Measurements from ENCODE around the gene ARID3C.

ARID3C gene

GRCh38 chr9:34633166-34633565 is 4.3 kb upstream of the ARID3C start:
- no peak for DNase-seq (ENCODE audit: low spot score)
- TF ChIP-seq CTCF (conservative IDR thresholded peaks at IDR 0.05; ENCODE audit: low read depth), result no peak
- POLR2A ChIA-PET (ENCODE audit: low non-redundant PET), result no interaction called here
- CTCF ChIA-PET, result interaction anchor here (0.6 to 2.1 kb wide), 19 partner anchors 8 to 1470 kb away, joined by 3 to 12 read pairs (median 6); partner anchors contain the start of genes DCTN3, ENHO and GALT
- H3K27ac ChIP-seq, result no peak overlapping the region

DNA sequence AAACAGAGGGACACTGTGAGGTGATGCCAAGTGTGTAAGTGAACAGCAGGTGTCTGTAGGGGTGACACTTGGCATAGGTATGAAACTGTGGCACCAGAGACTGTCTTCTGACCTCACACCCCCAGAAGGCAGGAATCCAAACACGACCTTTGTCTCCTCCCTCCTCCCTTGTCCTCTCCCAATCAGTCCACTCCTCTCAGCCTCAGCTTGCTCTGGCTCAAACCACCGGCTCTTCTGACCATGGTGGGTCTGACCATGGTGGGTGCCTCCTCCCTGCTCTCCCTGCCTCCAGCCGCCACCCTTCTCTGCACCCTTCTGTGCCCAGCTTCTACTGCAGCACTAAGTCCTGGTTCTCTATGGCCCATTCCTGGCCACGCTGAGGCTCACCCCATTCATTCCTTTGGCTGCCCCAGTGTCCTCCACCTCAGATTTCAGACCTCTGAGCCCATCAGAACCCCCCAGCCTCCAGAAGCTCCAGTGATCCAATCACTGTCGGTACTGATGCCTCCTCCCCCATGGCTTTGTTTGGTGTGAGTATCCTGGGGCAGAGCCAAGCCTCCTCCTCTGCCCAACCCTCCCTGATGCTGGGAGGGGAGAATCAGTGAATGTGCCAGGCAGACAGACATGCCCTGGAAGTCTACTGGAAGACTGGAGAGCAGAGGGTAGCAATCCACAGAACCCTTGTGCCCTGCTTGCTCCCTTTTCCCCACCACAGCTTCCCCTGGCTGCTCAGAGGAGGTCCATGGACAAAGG is 1.7 kb upstream of the ARID3C start:
- ChIA-PET POLR2A (ENCODE audit: low non-redundant PET) (no interaction called here), CTCF (no interaction called here)
- peak; percentile 45 for DNase-seq (ENCODE audit: low spot score)
- TF ChIP-seq CTCF (conservative IDR thresholded peaks at IDR 0.05; ENCODE audit: low read depth), result no peak
- H3K27ac ChIP-seq, result no peak overlapping the region

- TF ChIP-seq CTCF (conservative IDR thresholded peaks at IDR 0.05; ENCODE audit: low read depth), result no peak
- H3K27ac ChIP-seq, result no peak overlapping the region
- no peak for DNase-seq (ENCODE audit: low spot score)
- POLR2A ChIA-PET (ENCODE audit: low non-redundant PET), result no interaction called here
- CTCF ChIA-PET, result no interaction called here
Measured at GRCh38 chr9:34629491-34629808, 584 bp upstream of the ARID3C start.

GRCh38 chr9:34627716-34628655 is 880 bp downstream of the ARID3C start:
- no peak for DNase-seq (ENCODE audit: low spot score)
- CTCF ChIA-PET, result no interaction called here
- no peak for TF ChIP-seq CTCF (conservative IDR thresholded peaks at IDR 0.05; ENCODE audit: low read depth)
- POLR2A ChIA-PET (ENCODE audit: low non-redundant PET), result interaction anchor here (0.6 kb wide), 1 partner anchor 17 kb away, joined by 4 read pairs; no protein-coding TSS in a partner anchor
- H3K27ac ChIP-seq, result no peak overlapping the region

GRCh38 chr9:34625186-34625486 is 3.7 kb downstream of the ARID3C start:
- ChIA-PET CTCF (interaction anchor here (0.6 to 1.9 kb wide), 2 partner anchors 9 to 352 kb away, joined by 3 to 10 read pairs; no protein-coding TSS in a partner anchor), POLR2A (ENCODE audit: low non-redundant PET) (no interaction called here)

More at GRCh38 chr9:34625186-34625486, 3.7 kb downstream of the ARID3C start:
- TF ChIP-seq CTCF (conservative IDR thresholded peaks at IDR 0.05; ENCODE audit: low read depth), result no peak
- H3K27ac ChIP-seq, result no peak overlapping the region
- no peak for DNase-seq (ENCODE audit: low spot score)

Measured in RWPE1 (cell line).